Stimulated activated CD4-positive, alpha-beta T cell treated with anti-CD3 and anti-CD28 coated beads, Interleukin-15, amount 100 ng/mL, for 24 hours (primary cell): ENCODE measurements around the gene SBK2.

Source experiments
- DNase-seq: peaks from one replicate; pipeline ENCODE4 v3.0.0-alpha.2; 2020

The SBK2 gene

DNA sequence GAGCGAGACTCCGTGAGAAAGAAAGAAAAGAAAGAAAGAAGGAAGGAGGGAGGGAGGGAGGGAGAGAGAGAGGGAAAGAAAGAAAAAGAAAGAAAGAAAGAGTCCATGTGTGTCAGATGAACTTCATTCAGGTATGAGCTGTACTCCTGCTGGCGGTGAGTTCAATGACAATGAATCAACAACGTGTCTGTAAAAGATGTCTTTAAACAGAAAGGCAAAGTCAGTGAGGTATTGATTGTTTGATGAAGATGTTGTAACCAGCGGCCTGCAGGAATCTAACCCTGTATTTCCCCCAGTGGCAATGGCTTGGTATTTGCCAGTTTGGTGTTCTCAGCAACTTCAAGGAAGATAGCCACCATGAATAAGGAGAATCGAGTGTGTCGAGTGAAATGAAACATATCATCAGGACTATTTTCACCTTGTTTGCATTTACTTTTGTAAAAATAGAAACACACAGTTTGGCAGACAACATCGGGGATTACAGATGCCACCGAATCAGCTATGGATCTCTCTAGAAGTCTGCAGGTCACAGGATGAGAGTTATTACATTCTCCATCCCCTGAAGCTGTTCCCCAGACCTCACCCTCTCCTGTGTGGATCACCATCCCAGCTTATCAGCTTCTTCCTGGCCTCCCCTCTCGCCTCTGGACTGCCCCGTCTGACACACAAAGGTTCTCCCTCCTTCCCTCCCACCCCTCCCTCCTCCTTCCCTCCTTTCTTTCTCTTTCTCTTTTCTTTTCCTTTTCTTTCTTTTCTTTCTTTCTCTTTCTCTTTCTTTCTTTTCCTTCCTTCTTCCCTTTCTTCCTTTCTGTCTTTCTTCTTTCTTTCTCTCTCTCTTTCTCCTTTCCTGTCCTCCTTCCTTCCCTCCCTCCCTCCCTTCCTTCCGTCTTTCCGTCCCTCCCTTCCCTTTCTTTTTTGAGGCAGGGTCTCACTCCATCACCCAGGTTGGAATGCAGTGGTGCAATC, 16.6 kb upstream of the SBK2 start:
- DNase-seq = no peak

DNA sequence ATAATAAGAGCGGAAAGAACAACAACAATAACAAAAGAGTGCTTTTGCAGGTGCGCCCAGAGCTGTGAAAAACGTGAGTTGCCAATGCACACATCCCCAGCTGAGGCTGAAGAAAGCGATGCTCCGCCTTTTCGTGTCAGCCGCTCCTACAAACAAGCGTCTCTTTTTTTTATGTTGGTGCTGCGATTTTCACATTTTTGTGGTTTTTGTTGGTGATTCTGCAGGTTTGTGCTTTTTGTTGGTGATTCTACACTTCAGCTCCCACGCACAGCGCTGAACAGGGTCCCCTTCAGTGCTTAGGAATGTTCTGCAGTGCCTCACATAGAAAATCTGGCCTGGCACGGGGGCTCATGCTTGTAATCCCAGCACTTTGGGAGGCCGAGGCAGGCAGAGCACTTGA, 15.7 kb upstream of the SBK2 start:
- DNase-seq = no peak

DNA sequence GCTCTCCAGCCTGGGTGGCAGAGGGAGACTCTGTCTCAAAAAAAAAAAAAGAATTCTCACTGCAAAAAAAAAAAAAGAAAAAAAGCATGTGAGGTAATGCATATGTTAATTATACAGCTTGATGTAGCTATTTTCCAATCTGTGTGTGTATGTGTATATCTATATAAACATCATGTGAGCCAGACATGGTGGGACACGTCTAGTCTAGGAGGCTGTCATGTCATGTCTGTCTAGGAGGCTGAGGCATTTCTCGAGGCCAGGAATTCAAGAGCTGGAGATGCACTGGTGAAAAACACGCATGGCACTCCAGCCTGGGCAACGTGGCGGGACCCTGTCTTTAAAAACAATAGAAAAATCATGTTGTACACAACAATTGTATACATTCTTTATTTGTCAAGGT, 15.3 kb upstream of the SBK2 start:
- DNase-seq = no peak

- DNase-seq = no peak
Measured at GRCh38 chr19:55550321-55550650, 13.4 kb upstream of the SBK2 start.

DNA sequence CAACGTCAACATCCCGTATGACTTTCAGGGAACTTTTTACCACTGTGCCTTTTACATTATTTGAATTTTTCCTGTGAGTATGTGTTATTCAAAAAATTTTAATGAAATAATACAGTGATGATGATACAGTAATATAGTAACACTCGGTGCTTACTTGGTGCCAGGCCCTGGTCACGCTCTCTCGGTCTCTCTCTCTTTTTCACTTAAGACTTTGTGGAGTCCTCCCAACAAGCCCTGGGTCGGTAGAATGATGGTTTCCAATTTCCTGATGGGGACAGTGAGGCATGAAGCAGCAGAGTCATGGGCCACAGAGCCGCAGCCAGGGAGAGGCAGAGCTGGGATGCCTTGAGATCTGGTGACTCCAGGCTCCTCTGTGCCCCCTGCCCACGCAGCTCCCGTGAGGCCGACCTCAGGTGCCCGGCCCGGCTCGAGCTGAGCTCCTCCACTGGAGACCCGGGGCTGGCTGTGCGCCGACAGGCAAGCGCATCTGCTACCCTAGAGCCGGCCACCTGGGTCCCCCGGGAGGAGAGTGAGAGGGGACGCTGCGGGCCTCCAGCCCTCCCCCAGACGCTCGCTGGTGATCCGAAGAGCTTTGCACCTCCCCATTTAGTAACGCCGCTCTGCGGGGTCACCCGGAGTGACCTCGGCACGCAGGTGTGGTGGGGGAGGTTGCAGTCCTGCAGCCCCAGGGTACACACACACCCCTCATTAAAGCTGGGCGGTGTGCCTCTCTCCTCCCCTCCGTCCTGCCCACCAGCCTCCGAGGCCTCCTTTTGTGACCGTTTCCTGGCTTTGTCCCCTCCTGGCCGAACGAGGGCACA, 12.8 kb upstream of the SBK2 start:
- DNase-seq = no peak

- DNase-seq = peak; percentile 6
Measured at GRCh38 chr19:55546822-55547614, 10.1 kb upstream of the SBK2 start.

DNA sequence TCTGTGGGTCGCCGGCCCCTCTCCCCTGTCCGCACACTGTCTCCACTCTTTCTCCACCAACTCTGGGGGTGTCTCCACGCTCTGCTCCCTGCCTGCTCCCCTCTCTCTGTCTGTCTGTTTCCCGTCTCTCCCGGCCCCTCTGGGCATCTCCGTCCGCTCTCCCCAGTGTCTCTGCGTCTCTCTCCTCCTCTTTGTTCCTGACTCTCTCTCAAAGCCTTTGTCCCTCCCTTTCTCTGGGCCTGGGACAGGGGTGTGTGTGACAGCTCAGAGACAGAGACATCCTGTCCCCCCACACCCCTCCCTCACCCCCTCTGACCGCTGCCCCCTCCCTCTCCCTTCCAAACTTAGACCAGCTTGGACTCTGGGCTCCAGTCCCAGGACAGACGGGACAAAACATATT, 9.1 kb upstream of the SBK2 start:
- DNase-seq = no peak

GRCh38 chr19:55545443-55545842, 8.5 kb upstream of the SBK2 start, which contains the start of gene SBK3:
SBK3 (minus strand) TSS chr19:55545543; CDS start chr19:55545543, 0 bp downstream.
- no peak for DNase-seq

GRCh38 chr19:55544776-55545439, 8.0 kb upstream of the SBK2 start:
- no peak for DNase-seq

- no peak for DNase-seq
Measured at GRCh38 chr19:55544014-55544413, 7.1 kb upstream of the SBK2 start.

DNA sequence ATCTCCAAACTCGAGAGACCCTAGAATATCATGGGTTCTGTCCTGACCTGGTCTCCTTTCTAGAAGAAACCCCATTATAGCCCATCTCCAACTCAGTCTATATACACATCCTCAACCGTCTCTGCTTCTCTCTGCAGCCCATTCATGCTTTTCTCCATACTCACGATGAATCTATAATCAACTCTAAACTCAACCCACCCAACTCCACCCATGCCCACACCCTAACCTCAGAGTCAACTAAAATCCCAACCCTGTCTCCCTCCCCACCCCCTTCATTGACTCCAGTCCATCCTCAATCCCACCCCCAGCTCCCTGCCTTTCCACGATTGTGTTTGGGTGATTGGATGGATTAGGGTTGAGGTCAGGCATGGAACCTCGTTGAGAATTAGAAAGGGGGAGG, 6.6 kb upstream of the SBK2 start:
- no peak for DNase-seq

- DNase-seq = no peak
Measured at GRCh38 chr19:55542292-55542855, 5.4 kb upstream of the SBK2 start.

GRCh38 chr19:55541091-55541490, 4.2 kb upstream of the SBK2 start:
- no peak for DNase-seq

- no peak for DNase-seq
Measured at GRCh38 chr19:55540619-55541018, 3.7 kb upstream of the SBK2 start.

- no peak for DNase-seq
Measured at GRCh38 chr19:55539090-55539984, 2.4 kb upstream of the SBK2 start.

DNA sequence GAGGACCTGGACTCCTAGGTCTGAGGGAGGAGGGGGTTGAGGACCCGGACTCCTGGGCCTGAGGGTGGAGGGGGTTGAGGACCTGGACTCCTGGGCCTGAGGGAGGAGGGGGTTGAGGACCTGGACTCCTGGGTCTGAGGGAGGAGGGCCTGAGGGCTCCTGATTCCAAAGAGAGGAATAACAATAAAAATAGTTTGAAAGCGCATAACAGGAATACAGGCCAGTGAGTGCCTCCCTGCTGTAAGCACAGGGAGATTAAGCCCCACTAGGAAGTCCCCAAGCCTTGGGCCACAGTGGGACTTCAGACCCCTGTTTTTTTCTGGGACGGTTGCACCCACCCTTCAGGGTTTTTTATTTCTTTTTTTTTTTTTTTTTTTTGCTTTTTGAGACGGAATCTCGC, 1.2 kb upstream of the SBK2 start:
- DNase-seq = no peak

- no peak for DNase-seq
Measured at GRCh38 chr19:55537741-55538111, 793 bp upstream of the SBK2 start.

- no peak for DNase-seq
Measured at GRCh38 chr19:55536366-55536765, 567 bp downstream of the SBK2 start.

DNA sequence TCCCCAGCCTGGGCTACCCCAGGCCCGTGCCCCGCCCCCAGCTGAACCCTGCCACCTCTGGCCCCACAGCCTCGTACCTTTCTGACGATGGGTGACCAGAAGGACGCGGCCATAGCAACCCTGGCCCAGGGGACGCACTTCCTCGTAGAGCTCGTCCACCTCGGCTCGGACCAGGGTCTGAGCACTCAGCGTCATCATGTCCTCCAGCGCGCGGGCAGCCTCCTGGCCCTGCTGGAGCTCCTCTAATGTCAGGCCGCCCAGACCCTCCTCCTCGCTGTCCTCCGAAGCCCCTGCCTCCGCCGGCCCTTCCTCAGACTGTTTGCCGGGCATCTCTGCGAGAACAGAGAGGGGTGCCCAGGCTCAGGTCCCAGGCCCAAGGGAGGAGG, 975 bp downstream of the SBK2 start:
- DNase-seq = no peak

DNA sequence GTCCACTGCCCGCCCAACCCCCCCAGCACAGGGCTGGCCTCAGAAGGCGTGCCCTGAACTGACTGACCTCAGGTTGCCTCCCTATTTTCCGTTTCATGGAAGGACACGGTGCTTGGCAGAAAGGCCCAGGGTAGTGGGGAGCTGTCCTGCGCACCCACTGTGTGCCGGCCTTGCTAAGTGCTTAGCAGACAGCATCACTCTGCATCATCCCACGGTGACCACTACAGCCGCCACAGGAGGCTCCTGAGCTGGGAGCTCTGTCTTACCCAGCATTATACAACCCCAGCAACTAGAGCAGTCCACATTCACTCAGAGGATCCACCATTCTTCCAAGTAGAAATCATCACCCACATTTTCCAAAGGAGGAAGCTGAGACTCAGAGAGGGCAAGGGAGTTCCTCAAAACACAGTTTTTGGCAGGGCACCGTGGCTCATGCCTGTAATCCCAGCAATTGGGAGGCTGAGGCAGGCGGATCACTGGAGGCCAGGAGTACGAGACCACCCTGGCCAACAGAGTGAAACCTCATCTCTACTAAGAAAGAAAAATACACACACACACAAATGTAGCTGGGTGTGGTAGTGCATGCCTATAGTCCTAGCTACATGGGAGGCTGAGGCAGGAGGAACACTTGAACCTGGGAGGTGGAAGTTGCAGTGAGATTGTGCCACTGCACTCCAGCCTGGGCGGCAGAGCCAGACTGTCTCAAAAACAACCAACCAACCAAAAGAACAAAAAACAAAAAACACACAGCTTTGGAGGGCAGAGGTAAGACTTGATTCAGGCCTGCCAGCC, 1.6 kb downstream of the SBK2 start:
- no peak for DNase-seq
